GM19438 (cell line): ENCODE data around the gene GCAT.

Source experiments
- ATAC-seq: cut with Tn5 transposase; IDR thresholded peaks from one replicate; pipeline ENCODE4 v1.9.1; 2021; ENCODE audit warnings: low read depth; ENCODE audit not compliant: unreplicated experiment

Gene GCAT

GRCh38 chr22:37806409-37807333, 1.1 kb upstream of the GCAT start:
- ATAC-seq = no peak

- ATAC-seq = no peak
Measured at GRCh38 chr22:37808294-37808657, 542 bp downstream of the GCAT start.

- ATAC-seq = no peak
Measured at GRCh38 chr22:37809672-37810333, 2.1 kb downstream of the GCAT start.

- ATAC-seq = no peak
Measured at GRCh38 chr22:37811867-37812266, 4.1 kb downstream of the GCAT start.

- ATAC-seq = no peak
Measured at GRCh38 chr22:37812869-37813678, 5.3 kb downstream of the GCAT start.

GRCh38 chr22:37815593-37815992, 7.9 kb downstream of the GCAT start:
- ATAC-seq = no peak

- ATAC-seq = no peak
Measured at GRCh38 chr22:37816543-37817180, 8.9 kb downstream of the GCAT start.

- ATAC-seq = no peak
Measured at GRCh38 chr22:37817705-37818408, 10.1 kb downstream of the GCAT start.

GRCh38 chr22:37818409-37819104, 10.8 kb downstream of the GCAT start:
- no peak for ATAC-seq

- no peak for ATAC-seq
Measured at GRCh38 chr22:37819105-37819433, 11.3 kb downstream of the GCAT start.

GRCh38 chr22:37820350-37820749, 12.6 kb downstream of the GCAT start:
- no peak for ATAC-seq

- ATAC-seq = no peak
Measured at GRCh38 chr22:37822079-37822833, 14.5 kb downstream of the GCAT start.

GRCh38 chr22:37823134-37823985, 15.6 kb downstream of the GCAT start, which contains the start of gene GALR3:
GALR3 (plus strand) TSS chr22:37823382; CDS start chr22:37823407, 25 bp downstream.
- ATAC-seq = no peak

GRCh38 chr22:37824674-37825641, 17.2 kb downstream of the GCAT start:
- ATAC-seq = no peak

GRCh38 chr22:37827056-37827455, 19.3 kb downstream of the GCAT start:
- ATAC-seq = no peak

- no peak for ATAC-seq
Measured at GRCh38 chr22:37830093-37830842, 22.5 kb downstream of the GCAT start.
